Thyroid gland (tissue), 4 donors: ENCODE data around the gene UTP15.

Experiments used
- POLR2A ChIP-seq, 2 donors: fragments of 450-650 bp; IDR thresholded peaks; one replicate each; pipeline ENCODE4 v1.6.1; 2017; ENCODE audit warnings: antibody characterized with exemption in 2 of 2, mild to moderate bottlenecking in 2 of 2, moderate library complexity in 1 of 2
- TF ChIP-seq, protein P1 (sequence below), 6 experiments: fragments of 200-600 bp in 3 of 6; fragments of 450-650 bp in 3 of 6; sonication (generic) in 3 of 6; IDR thresholded peaks; one replicate each; pipeline ENCODE4 v1.5.1; 2016 to 2019; ENCODE audit warnings: antibody characterized with exemption in 6 of 6, mild to moderate bottlenecking in 2 of 6, inconsistent platforms in 1 of 6, moderate library complexity in 1 of 6

DNA sequence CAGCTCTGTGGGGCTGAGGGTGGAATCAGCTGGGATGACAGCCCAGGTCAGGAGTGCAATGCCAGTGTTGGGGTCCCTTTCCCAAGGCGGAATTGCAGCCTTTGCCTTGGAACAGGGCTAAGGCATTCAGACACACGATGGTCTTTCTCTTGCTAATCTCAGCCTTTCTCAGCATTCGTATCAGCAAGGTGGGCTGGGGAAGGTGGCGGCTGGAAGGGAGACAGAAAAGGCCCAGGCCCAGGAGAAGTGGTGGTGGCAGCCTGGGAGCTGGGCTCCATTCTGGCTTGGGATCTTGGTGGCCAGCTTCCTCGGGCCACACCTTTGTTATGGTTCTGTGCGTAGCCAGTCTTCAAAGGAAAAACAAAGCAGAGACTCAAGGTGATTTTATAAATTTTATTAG is 59.3 kb downstream of the UTP15 start:
- TF ChIP-seq POLR2A (IDR thresholded peaks at IDR 0.05) = no peak
- TF ChIP-seq, protein P1, sequence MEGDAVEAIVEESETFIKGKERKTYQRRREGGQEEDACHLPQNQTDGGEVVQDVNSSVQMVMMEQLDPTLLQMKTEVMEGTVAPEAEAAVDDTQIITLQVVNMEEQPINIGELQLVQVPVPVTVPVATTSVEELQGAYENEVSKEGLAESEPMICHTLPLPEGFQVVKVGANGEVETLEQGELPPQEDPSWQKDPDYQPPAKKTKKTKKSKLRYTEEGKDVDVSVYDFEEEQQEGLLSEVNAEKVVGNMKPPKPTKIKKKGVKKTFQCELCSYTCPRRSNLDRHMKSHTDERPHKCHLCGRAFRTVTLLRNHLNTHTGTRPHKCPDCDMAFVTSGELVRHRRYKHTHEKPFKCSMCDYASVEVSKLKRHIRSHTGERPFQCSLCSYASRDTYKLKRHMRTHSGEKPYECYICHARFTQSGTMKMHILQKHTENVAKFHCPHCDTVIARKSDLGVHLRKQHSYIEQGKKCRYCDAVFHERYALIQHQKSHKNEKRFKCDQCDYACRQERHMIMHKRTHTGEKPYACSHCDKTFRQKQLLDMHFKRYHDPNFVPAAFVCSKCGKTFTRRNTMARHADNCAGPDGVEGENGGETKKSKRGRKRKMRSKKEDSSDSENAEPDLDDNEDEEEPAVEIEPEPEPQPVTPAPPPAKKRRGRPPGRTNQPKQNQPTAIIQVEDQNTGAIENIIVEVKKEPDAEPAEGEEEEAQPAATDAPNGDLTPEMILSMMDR (IDR thresholded peaks at IDR 0.05) = no peak
